HG02610 (cell line): Measurements from ENCODE around the gene STX19.
A peak's percentile ranks its signal among the peaks of the same experiment; 100 is the strongest.
"Not testable (repeated sequence)": the region's sequence is repeated elsewhere in the genome, so short reads cannot be mapped to it uniquely, and the experiment has no call there.

Experiments used
- ATAC-seq: cut with Tn5 transposase; IDR thresholded peaks from one replicate; pipeline ENCODE4 v1.9.1; 2021; ENCODE audit warnings: mild to moderate bottlenecking, moderate library complexity; ENCODE audit not compliant: unreplicated experiment

Gene STX19

DNA sequence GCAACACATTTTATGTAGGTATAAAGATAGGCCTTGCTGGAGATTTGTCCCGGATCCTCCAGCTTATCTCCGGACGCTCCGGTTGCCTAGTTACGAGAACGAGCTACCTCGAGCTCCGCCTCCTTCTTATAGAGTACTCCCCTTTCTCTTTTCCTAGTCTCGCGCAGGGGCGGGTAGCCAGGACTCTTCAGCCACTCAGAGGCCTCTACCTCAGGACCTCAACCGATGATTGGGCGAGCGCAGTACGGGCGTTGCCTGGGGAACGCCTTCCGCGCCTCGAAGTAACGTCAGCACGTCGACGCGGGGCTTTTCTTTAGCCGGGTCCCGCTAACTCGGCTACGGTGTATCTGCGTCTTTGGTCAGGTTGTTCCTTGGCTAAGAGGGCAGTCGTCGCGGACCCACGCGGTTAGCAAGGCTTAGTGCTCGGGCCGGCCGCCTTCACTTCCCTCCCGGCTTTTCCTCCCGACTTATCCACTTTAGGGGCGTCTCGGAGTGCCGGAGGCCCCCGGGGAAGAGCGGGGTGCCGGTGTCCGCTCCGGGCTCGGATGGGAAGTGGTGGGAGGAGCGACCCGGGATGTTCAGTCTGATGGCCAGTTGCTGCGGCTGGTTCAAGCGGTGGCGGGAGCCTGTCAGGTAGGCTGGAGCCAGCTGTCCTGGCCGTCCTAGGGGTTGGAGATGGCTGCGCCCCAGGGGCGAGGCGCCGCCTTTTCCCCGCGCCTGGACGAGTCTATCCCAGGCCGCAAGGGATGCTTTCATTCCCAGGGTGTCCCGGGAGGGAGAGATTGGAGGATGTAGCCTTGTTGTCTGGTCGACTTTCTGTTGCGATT, 48.3 kb downstream of the STX19 start, which contains the start of gene ARL13B:
Gene ARL13B, plus strand, starts transcription at position 306 of the 827 bp plus-strand sequence. Its CDS starts 269 bp downstream, at position 575.
- ATAC-seq, result peak; percentile 100

DNA sequence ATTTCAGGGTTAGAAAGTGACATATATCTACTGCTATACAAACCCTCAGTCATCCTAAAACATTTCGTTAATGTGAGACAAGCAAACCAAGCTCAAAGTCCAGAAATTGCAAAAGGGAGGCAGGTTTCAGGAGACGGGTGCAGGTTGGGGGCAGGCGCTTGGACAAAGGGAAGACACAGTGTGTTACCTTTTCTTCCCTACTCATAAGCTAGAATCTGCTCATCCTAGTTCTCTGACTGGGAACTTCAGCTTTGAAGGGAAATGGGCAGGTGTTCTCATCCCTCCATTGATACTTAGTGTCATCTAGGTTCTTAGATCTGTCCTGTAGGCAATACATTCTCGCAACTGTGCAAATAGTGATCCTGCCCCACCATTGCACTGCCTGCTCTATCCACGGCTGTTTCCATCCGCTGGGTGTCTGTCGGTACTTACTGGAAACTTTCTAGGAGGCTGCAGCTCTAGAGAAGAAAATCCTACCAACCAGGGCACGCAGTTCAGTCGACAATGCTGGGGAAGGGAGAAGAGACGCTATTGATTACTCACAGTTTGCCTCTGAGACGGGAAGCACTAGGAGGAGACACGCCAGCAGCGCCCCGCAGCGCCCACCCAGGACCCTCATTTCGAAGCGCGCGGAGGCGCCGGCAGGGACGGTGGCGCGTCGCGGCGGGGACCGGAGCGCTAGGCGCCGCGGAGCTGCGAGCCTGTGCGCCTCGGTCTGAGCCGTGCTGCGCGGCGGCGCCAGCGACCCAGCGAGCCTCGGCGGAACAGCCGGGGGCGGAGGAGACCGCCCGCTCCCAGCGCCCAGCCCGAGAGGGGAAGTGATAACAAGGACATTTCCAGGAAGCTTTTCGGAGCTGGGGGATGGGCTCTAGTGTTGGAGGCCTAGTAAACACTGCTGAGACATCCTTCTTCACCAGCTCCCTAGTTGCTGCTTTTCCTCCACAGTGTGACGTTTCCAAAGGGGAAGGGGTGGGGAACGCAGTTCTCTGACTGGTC, 55.0 kb downstream of the STX19 start, which contains the start of gene PROS1:
Gene PROS1, minus strand, starts transcription at position 766 of the 996 bp plus-strand sequence. Its CDS starts 147 bp downstream, at position 619.
- peak; percentile 79 for ATAC-seq

- ATAC-seq, result no peak
Measured at GRCh38 chr3:93969997-93970396, 58.4 kb downstream of the STX19 start.

- ATAC-seq, result no peak
Measured at GRCh38 chr3:93969443-93969842, 59.0 kb downstream of the STX19 start.

DNA sequence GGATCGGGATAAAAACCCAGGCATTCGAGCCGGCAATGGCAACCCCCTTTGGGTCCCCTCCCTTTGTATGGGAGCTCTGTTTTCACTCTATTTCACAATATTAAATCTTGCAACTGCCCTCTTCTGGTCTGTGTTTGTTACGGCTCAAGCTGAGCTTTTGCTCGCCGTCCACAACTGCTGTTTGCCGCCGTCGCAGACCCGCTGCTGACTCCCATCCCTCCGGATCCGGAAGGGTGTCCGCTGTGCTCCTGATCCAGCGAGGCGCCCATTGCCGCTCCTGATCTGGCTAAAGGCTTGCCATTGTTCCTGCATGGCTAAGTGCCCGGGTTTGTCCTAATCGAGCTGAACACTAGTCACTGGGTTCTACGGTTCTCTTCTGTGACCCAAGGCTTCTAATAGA, 63.3 kb downstream of the STX19 start:
- ATAC-seq, result not testable (repeated sequence)
